HUES6 (cell line): ENCODE data around the gene ACTR6.

Experiments
- H3K27ac ChIP-seq: 2 replicates; pipeline ENCODE4 v1.7.0; 2013; ENCODE audit warnings: low read depth, mild to moderate bottlenecking, low read length, inconsistent platforms
- H3K27me3 ChIP-seq: 2 replicates; pipeline ENCODE4 v1.6.1; 2013; ENCODE audit warnings: low read length; ENCODE audit not compliant: control insufficient read depth, insufficient read depth
- H3K36me3 ChIP-seq: 2 replicates; pipeline ENCODE4 v1.6.1; 2013; ENCODE audit warnings: low read length; ENCODE audit not compliant: control insufficient read depth, insufficient read depth
- H3K4me1 ChIP-seq: 2 replicates; pipeline ENCODE4 v1.6.1; 2013; ENCODE audit warnings: low read length; ENCODE audit not compliant: control insufficient read depth, insufficient read depth
- H3K4me3 ChIP-seq: 2 replicates; pipeline ENCODE4 v1.5.1; 2013; ENCODE audit warnings: low read depth, low read length
- H3K9ac ChIP-seq: one replicate; pipeline ENCODE4 v1.6.1; 2013; ENCODE audit warnings: mild to moderate bottlenecking, low read length
- H3K9me3 ChIP-seq: 2 replicates; pipeline ENCODE4 v1.6.1; 2013; ENCODE audit warnings: low read depth, low read length; ENCODE audit not compliant: control insufficient read depth, insufficient read depth

Gene ACTR6

DNA sequence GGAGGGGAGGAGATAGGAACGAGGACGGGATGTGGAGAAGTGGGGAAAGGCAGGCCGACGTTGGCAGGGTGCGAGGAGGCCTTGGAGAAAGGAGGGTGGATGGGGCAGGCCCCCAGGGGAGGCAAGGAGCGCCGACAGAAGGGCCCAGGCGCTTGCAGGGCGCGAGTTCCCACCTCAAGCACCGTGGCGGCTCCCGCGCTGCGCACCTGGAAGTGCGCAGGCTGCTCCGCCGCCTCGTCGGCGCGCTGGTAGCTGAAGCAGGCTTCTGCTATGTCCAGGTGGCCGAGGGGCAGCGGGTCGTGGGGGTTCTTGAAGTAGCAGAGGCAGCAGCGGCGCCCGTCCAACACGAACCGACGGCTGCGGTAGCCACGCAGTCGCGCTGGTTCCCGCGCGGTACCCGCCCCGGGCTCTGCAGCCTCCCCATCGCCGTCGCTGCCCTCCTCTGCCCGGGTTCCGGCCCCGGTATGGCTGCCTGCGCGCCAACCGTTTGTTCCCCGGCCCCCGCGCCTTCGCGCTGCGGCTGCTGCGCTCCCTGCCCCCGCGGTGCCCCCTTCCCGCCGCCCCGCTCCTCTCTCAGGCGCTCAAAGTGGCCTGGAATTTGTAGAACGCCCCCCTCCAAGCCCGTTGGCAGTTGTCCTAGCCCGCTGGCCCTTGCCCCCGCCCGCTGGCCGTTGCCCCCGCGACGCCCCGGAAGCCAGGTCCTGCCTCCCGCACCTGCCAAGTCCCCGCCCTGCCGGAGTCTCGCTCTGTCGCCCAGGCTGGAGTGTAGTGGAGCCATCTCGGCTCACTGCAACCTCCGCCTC is 1.1 kb upstream of the ACTR6 start:
- no peaks in the 10 kb centered on the region for H3K27me3 ChIP-seq
- H3K4me1 ChIP-seq = peaks cover 6% of the 10 kb centered on the region
- peak overlapping the region; percentile 80 for H3K9ac ChIP-seq
- H3K36me3 ChIP-seq = peaks cover 8% of the 10 kb centered on the region; the same call in 1 of the 2 replicates
- no peaks in the 10 kb centered on the region for H3K9me3 ChIP-seq
- peak overlapping the region; percentile 89 for H3K4me3 ChIP-seq
- 0 out of 2 replicates have a peak overlapping the region, but pooled peaks have one; percentile 32 for H3K27ac ChIP-seq

GRCh38 chr12:100201604-100202423 is 1.2 kb downstream of the ACTR6 start:
- Histone ChIP-seq H3K9ac (no peak overlapping the region), H3K4me1 (peaks cover 6% of the 10 kb centered on the region), H3K27ac (no peak overlapping the region)

DNA sequence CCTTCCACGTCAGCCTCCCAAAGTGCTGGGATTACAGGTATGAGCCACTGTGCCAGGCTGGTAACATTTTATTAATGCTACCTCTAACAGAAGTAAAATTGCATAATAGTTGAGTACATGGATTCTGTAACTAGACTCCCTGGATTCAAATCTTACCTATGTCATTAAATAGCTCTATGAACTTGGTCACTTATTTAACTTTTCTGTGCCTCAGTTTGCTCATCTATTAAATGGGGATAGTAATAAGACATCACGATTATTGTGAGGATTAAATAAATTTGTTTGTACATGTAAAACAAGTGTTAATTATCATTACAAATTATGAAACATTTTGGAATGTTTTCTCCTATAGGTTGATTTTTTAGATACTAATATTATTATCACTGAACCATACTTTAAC is 6.7 kb downstream of the ACTR6 start:
- no peaks in the 10 kb centered on the region for H3K27me3 ChIP-seq
- H3K36me3 ChIP-seq = peaks cover 58% of the 10 kb centered on the region
- H3K4me1 ChIP-seq = peaks cover 2% of the 10 kb centered on the region; the same call in 1 of the 2 replicates
- no peaks in the 10 kb centered on the region for H3K9me3 ChIP-seq
- H3K4me3 ChIP-seq = no peak overlapping the region
- no peak overlapping the region for H3K9ac ChIP-seq
- H3K27ac ChIP-seq = no peak overlapping the region

More at GRCh38 chr12:100201604-100202423, 1.2 kb downstream of the ACTR6 start:
- Histone ChIP-seq H3K36me3 (peaks cover 8% of the 10 kb centered on the region), H3K27me3 (no peaks in the 10 kb centered on the region), H3K9me3 (no peaks in the 10 kb centered on the region), H3K4me3 (peak overlapping the region; percentile 89)

GRCh38 chr12:100208834-100209233 is 8.2 kb downstream of the ACTR6 start:
- no peaks in the 10 kb centered on the region for H3K27me3 ChIP-seq
- no peak overlapping the region for H3K4me3 ChIP-seq
- H3K9ac ChIP-seq = no peak overlapping the region
- no peak overlapping the region for H3K27ac ChIP-seq
- H3K4me1 ChIP-seq = no peaks in the 10 kb centered on the region
- H3K9me3 ChIP-seq = no peaks in the 10 kb centered on the region
- H3K36me3 ChIP-seq = peaks cover 72% of the 10 kb centered on the region

- Histone ChIP-seq H3K36me3 (peaks cover 86% of the 10 kb centered on the region), H3K27me3 (no peaks in the 10 kb centered on the region), H3K4me1 (no peaks in the 10 kb centered on the region), H3K9ac (no peak overlapping the region), H3K4me3 (no peak overlapping the region), H3K27ac (no peak overlapping the region), H3K9me3 (no peaks in the 10 kb centered on the region)
Measured at GRCh38 chr12:100211698-100212097, 11.1 kb downstream of the ACTR6 start.

- no peaks in the 10 kb centered on the region for H3K9me3 ChIP-seq
- no peak overlapping the region for H3K4me3 ChIP-seq
- no peak overlapping the region for H3K9ac ChIP-seq
- H3K27me3 ChIP-seq = no peaks in the 10 kb centered on the region
- H3K36me3 ChIP-seq = peaks cover 77% of the 10 kb centered on the region
- no peaks in the 10 kb centered on the region for H3K4me1 ChIP-seq
- no peak overlapping the region for H3K27ac ChIP-seq
Measured at GRCh38 chr12:100213016-100213891, 12.6 kb downstream of the ACTR6 start.

- Histone ChIP-seq H3K36me3 (peaks cover 78% of the 10 kb centered on the region), H3K9me3 (no peaks in the 10 kb centered on the region), H3K27ac (no peak overlapping the region), H3K4me3 (no peak overlapping the region), H3K27me3 (no peaks in the 10 kb centered on the region), H3K9ac (no peak overlapping the region), H3K4me1 (no peaks in the 10 kb centered on the region)
Measured at GRCh38 chr12:100214518-100214917, 13.9 kb downstream of the ACTR6 start.

GRCh38 chr12:100215209-100215608 is 14.6 kb downstream of the ACTR6 start:
- Histone ChIP-seq H3K27ac (no peak overlapping the region), H3K27me3 (no peaks in the 10 kb centered on the region), H3K4me1 (no peaks in the 10 kb centered on the region), H3K4me3 (no peak overlapping the region), H3K36me3 (peaks cover 78% of the 10 kb centered on the region), H3K9me3 (no peaks in the 10 kb centered on the region), H3K9ac (no peak overlapping the region)

DNA sequence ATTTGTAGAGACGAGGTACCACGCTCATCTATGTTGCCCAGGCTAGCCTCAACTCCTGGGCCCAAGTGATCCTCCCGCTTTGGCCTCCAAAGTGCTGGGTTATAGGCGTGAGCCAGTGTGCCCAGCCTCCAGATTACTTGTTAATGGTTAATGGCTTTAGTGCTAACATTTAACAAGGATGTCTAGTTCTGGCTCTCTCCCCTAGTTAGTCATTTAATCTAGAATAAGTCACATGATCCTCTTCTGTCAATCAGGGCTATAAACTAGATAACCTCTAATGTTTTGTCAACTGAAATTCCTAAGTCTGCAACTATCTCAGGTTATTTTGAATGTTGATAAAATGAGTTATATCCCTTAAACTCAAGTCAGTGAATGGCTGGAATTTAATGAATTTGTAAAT is 15.7 kb downstream of the ACTR6 start:
- Histone ChIP-seq H3K4me1 (no peaks in the 10 kb centered on the region), H3K9ac (no peak overlapping the region), H3K4me3 (no peak overlapping the region), H3K27ac (no peak overlapping the region), H3K27me3 (no peaks in the 10 kb centered on the region), H3K36me3 (peaks cover 72% of the 10 kb centered on the region), H3K9me3 (no peaks in the 10 kb centered on the region)

- no peak overlapping the region for H3K9ac ChIP-seq
- no peaks in the 10 kb centered on the region for H3K27me3 ChIP-seq
- H3K27ac ChIP-seq = no peak overlapping the region
- peaks cover 64% of the 10 kb centered on the region for H3K36me3 ChIP-seq
- no peaks in the 10 kb centered on the region for H3K4me1 ChIP-seq
- H3K9me3 ChIP-seq = no peaks in the 10 kb centered on the region
- H3K4me3 ChIP-seq = no peak overlapping the region
Measured at GRCh38 chr12:100219328-100220109, 18.9 kb downstream of the ACTR6 start.
